ENCODE data around the gene SLC43A2.
A peak's percentile ranks its signal among the peaks of the same experiment; 100 is the strongest.
"Not testable (repeated sequence)": the region's sequence is repeated elsewhere in the genome, so short reads cannot be mapped to it uniquely, and the experiment has no call there.

SLC43A2 gene
- total RNA-seq = 1.3 to 3.8 (median 3.7) reads per million in 4 donors

DNA sequence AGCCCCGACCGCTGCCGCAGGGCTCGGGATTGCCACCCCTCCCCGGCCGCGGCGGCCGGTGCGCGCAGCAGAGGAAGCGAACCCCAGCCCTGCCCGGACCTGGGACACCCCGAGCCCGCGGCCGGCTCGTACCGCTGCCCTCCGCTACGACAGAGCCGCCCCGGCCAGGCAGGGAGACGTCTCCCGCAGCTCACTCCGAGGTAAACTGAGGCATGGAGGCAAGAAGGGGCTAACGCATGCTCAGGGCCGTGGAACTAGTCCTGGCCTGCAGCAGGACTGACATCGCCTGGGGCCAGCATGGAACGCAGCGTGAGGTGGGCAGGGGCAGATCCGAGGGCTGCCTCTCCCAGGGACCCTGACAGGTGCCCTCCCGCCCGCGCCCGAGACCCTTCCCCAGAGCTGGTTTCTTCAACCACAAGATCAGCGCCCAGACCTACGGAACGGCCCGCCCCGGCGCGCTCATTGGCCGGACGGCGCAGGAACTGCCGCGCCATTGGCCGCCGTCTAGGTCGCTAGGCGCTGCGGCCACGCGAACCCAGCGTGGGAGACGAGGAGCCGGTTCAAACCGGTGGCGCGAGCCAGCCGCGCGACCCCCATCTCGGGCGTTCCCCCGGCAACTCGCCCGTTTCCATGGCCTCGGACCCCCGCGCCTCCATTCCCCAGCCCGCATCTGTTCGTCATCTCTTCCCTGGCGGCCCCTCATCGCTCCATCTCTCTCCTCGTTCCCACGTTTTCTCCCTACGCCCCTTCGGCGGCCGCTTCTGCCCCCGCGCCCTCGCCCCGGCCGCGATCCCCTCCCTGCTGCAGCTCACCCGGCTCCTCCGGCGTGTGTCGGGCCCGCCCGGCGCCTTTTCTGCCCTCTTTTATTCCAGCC lies at the start of gene SLC43A2:
Gene SLC43A2 (minus strand): TSS at position 853 of the 874 bp plus-strand sequence. CDS start 960 bp downstream, outside the sequence.
- peak; percentile 45 to 70 (median 66) for DNase-seq

DNA sequence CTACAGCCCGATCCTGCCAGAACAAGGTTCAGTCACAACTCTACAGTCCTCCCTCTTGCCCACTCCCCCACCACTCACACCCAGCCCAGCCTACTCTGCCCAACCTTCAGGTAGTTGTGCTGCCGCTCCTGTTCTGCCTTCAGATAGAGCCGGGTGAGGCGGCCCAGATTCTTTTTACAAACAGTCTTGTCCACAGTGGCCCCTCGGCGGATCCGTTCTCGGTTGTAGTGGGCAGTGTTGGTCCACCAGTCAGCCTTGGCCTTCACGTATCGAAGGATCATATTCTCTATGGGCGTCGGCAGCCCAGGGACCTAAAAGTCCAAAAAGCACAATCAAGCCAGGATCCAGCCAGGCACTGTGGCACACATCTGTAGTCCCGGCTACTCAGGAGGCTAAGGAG lies 47.8 kb upstream of the SLC43A2 start:
- DNase-seq = no peak

DNA sequence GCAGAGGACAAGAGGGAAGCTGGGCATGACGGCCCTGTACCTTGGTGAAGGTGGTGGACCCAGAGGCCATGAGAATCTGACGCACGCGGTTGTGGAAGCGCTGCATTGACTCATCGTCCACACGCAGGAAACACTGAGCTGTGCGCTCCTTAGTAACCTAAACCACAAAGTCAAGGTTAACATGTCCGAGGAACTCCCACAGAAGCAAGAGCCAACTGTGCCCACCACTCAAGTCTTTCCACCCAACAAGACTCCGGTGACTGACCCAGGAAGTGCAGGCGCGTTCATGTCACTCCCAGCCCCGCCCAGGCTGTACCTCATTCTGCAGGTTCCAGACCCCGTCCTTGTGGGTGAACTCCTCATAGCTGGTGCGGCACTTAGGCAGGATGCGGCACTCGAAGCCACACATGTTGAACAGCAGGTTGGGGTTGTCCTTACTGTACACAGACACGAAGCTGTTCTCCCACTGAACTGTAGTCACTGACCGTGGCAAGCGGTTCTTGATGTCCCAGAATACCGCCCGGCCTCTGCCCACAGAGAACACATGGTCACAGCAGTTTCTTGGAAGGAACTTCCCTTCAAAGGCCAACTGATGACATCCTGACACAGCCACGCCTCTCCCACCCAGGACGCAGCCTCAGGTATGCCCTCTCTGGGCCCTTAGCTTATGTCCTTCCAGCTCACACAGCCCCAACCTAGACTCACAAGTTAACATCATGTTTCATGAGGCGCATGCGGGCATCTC lies 44.6 kb upstream of the SLC43A2 start:
- DNase-seq = peak in 1 of 5 donors; percentile 21

DNA sequence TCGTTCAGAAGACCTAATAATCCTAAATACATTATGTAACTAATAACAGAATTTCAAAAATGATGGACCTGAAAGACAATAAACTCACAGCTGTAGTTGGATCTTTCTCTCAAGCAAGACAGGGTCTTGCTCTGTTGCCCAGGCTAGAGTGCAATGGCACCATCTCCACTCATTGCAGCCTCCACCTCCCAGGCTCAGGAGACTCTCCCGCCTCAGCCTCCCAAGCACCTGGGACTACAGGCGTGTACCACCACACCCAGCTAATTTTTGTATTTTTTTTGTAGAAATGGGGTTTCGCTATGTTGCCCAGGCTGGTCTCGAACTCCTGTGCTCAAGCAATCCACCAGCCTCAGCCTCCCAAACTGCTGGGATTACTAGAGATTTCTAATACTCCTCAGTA lies 35.3 kb upstream of the SLC43A2 start:
- not testable (repeated sequence) for DNase-seq

DNA sequence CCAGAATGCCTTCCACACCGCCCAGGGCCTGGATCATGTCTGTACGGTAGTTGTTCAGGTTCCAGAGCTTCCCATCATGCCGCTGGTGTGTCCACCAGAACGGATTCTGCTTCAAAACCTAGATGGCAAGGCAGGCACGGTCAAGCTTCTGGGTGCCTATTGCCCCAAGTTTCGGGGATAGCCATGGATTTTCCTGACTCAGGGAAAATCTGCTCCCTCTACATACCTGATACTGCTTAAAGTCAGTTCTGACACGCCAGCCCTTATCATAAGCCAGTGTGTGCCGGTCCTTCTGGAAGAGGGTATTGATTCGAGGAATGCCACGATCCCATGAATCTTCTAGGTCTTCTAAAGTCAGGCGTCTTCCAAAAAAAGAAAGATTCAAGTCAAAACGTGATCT lies 32.4 kb upstream of the SLC43A2 start:
- DNase-seq = no peak

DNA sequence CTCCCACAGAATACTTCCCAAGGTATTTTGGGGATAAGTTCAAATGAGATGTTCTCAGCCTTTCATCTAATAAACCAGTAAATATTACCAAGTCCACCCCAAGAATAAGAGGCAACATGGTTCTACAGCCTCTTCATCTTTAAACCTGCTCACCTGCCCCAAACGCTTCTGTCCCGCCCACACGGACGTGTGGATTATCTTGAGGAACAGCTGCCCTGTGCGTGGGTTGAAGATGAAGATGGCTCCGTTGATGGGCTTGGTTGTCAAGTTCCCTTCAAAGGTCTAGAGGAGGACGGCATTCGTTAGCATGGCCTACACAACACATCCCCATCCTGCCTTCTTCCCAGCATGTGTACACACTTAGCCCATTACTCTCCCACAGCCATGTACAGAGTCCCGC lies 29.5 kb upstream of the SLC43A2 start:
- DNase-seq = no peak

DNA sequence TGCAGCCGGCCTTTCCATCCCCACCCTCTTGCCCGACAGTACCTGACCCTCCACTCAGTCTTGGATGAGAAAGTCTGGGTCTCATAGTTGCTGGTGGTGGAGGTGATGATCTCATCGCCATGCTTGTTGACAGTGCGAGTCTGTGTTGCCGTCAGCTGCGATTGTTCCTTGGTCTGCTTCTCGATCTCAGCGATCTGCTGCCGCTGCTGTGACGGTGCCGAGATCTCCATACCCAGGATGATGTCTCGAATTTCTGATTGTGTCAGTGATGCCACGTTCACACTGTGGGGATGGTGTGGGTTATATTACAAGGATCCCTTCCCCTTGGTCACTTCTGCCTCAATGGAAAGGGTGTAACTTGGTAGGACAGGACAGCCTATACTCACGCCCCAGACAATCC lies 25.1 kb upstream of the SLC43A2 start:
- DNase-seq = no peak

DNA sequence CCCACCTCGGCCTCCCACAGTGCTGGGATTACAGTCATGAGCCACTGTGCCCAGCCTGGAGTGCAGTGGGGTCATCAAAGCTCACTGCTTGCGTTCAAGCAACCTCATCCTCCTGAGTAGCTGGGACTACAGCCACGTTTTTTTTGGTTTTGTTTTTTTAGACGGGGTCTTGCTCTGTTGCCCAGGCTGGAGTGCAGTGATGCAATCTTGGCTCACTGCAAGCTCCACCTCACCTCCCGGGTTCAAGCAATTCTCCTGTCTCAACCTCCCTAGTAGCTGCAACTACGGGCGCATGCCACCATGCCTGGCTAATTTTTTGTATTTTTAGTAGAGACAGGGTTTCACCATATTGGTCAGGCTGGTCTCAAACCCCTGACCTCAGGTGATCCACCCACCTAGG lies 24.2 kb upstream of the SLC43A2 start:
- DNase-seq = not testable (repeated sequence)

DNA sequence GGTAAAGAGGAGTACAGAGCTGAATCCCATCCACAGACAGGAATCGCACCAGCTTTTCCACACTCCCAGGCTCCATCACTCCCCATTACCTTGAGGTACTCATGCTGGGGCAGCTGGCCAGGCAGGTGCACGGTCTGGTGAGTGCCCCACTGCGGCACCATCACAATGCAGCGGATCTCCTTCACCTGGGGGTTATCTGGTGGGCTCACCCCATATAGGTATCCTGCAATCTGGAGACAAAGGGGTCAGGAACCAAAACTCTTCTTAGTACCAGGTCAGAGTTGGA lies 22.9 kb upstream of the SLC43A2 start:
- DNase-seq = no peak

DNA sequence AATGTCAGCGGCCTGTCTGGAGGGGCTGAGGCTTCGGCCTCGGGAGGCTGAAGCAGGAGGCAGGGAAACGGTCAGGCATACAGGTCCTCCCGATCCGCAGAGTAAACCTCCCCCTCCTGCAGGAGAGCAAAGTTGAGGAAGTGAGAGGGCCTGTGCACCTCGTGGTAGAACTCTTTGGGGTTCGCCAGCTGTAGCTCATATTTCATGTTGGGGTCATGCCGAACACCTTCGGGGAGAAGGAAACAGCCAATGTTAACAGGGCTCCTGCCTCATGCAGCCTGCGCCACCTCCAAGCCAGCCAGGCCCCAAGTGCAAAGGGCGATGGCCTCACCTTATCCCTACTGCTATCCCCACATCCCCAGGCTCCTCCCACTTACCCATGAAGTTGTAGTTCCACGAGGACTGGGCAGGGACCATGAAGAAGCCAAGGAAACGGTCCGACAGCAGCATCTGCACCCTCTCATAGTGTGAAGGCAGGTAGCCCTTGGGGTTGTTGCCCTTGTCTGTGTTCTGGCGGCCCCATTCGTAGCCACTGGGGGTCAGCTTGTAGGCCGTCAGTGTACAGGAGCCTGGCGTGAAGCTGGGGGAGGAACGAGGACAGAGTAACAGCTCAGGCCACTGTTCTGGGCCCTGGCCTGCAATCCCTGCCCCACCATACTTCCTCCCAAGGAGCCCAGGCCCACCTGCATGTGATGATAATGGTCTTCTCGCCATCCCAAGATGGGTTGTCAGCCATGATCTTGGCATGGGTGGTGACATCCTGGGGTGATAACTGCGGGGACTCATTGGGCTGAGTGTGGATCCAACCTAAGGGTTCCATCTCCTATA lies 22.3 kb upstream of the SLC43A2 start:
- no peak for DNase-seq

DNA sequence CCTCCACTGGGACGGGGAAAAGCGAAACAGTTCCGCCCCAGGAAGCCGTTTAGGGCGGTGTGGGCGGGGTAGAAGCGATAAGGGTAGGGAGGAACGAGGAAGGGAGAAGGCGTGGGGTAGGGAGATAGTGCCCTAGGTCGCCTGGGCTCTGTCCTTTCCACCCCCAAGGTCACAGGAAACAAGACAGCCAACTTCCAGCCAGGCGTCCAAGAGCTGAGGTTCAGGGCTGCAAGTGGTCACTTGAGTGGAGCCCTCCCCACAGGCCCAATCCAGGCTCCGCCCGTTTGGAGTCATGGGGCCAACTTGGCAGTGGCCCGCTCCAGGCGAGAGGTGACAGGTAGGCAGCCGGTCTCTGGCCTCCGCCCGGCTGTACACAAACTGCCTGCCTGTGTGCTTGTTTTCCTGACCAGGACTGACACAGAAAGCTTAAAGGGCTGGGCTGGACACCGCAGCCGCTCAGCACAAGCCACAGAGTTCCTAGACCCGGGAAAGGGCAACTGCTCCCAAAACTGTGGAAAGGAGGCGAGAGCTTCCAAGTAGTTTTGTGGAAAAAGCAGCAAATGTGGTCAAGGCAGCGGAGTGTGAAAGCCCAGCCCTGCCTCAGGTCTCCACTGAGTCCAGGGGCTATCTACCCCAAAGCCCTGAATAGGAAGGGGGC lies 21.3 kb upstream of the SLC43A2 start, which contains the start of gene RILP:
Gene RILP (minus strand): TSS at position 23 of the 658 bp plus-strand sequence. CDS start 62 bp downstream, outside the sequence.
- no peak for DNase-seq

DNA sequence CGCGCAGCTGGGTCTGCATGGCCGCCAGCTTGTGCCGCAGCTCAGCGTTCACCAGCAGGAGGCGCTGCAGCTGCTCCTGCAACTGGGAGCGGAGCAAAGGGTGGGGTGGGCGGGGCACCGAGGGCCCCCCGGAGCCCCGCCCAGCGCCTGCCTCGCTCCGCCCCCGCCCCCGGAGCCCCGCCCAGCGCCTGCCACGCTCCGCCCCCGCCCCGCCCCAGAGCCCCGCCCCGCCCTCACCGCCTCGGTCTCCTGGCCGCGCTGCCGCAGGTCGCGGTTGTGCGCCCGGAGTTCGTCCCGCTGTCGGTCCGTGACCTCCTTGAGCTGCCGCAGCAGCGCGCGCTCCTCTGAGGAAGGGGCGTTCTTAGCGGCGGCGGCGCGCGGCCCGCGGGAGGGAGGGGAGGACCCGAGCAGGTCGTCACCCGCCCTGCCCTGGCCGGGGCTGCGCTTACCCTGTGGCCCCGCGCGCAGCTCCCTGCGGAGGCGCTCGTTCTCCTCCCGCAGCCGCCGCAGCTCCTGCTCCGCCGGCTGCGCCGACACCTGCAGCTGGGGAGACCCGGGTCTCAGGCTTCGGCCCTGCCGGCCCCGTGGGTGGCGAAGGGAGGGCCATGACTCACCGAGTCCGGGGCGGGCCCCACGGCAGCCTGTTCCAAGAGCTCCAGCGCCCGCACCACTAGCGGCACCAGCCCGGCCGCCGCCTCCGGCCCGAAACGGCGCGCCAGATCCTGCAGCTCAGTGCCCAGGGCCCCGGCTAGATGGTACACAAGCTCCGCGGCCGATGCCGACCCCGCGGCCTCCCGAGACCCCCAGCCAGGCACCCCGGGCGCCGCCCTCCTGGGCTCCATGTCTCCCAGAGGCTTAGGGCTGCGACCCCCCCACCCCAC lies 20.6 kb upstream of the SLC43A2 start:
- DNase-seq = peak; percentile 91 to 96 (median 94)

DNA sequence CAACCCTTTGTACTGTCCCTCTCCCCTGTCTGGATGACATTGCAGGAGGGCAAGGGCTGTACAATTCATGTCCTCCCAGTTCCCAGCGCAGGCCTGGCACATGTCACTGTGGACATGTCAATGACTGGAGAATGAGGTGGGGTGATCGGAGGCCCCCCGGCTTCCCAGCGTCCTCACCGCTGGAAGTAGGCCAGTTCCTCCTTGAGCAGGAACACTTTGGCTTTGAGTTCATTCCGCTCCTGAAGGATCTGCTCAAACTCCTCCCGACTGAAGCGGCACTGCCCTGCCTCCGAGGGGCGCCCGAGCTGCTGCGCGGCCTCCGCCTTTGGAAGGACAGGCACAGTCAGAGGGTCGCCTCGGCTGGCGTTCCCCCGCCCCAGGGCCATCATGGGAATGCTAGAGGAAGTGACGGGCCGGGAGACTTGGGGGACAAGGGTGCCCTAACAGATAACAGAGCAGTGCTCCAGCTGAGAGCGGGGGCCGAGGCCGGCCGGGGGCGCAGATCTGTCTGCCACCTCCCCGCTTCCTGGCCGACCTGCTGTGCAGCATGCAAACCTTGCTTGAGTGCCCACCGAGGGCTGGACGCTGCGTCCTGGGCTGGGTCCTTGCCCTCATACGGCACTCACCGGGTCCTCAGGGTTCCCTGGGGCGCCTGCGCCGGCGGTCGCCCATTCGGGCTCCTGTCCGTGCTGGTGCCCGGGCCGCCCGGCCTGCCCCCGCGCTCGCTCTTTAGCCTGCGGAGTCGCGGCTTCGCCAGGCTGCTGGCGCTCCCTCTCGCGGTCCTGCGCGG lies 19.7 kb upstream of the SLC43A2 start:
- no peak for DNase-seq

DNA sequence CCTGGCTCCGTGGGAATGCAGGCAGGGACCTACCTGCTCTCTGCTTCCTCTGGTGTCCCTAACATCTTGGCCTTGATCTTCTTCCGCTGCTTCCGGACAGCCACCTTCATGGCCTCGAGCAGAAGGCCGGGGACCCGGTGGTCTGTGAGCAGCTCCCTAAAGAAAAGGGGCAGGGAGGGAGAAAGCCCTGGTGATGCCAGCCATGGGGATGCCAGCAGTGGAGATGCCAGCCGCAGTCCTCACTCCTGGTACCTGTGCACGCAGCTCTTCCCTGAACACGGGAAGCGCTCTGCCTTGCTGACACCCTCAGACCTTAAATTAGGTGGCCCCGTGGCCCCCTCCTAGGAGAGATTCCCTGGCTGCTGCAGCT lies 19.2 kb upstream of the SLC43A2 start:
- no peak for DNase-seq

DNA sequence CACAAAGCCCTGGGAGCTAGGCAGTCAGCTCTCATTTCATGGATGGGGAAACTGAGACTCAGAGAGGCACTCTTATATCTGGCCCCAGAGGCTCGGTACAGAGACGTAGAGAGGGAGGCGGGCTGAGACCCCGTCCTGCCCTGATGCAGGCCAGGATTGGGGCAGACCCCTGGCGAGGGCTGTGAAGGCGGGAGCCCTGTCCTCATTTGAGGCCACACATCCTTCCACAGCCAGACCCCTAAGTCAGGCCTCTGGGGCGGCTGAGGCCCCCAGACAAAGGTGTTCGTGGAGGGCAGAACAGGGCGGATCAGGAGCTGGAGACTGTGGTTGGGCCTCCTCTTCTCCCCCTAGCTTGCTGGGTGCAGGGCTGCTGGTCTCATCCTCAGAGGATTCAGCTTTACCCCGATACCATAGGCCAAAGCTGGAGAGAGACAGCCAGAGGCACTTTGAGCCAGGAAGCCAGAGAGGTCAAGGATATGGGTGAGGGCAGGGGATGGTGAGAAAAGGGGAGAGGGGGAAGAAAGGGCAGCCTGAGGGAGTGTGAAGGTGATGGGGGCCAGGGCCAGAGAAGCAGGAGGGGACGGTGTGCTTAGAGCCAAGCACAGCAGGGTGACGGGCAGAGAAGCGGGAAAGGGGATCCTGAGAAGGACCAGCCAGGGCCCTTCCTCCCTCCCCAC lies 17.7 kb upstream of the SLC43A2 start:
- DNase-seq = no peak

DNA sequence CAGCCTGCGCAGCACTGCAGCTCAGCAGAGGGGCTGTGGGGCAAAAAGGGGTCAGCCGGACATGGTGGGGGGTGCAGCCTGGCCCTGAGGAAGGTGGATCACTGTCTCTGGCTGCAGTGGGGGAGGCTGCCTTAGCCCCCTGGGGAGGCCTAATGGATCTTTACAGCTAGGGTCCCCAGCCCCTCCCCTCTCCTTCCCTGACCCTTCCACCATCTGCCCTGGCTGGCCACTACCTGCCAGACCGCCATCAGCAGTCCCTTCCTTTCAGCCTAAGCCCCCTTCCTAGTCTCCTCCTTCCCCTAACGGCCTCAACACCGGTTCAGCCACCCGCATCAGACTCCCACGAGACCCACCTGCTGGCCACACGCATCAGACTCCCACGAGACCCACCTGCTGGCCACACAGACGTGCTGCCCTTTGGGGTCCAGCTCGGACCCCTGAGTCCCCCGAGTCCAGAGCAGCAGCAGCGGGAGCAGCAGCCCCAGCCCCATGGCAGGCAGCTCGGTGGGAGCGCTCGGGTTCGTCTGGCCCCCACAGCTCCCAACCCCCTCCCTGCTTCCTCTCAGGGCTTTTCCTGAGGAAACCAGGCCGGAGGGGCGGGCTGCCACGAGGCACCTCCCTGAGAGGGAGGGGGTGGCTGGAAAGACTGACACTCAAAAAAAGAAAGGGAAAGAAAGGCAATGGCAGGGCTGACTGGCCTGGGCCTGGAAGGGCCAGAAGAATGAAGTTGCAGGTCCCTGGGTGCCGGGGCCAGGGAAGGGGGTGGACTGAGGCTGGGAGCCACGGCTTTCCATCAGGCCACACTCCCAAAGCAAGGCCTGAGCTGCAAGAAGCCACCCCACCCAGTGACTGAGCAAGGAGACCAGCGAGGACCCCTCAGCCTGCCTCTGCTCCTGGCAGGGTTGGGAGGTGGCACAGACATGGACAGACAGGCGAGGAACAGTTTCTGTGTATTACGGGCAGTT lies 16.9 kb upstream of the SLC43A2 start, which contains the start of gene SCARF1:
Gene SCARF1 (minus strand): TSS at position 526 of the 965 bp plus-strand sequence. CDS start 35 bp downstream, at position 491.
- no peak for DNase-seq

DNA sequence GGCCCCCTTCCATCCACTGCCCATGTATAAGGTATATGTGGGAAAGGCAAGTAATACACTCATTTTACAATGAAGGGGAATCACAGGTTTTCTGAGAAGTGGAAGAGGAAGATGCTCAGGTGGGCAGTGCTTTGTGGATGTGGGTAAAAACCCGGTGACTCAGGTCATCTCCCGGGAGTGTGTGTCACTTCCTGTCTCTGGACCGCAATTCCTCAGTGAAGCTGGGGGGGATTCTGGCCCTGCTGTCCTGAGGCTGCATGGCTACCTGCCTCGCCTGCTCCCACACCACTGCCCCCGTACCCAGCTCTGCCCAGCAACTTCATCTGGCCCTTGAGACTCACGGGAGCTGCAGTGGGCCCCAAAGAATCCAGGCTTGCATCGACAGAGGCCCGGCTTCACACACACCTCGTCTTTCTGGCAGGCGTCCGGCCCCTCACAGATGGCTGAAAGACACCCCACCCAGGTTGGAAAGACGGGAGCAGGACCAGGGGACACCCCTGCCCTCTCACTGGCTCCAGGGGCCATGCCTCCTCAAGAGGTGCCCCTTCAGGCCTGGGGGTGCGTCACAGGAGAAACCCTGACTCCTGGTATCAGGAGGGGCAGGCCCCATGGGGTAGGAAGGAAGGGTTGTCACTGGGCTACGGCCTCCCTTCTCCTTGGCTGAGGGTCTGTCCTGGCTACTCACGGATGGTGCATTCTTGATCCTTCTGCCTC lies 16.0 kb upstream of the SLC43A2 start:
- DNase-seq = peak in 1 of 5 donors; percentile 34

DNA sequence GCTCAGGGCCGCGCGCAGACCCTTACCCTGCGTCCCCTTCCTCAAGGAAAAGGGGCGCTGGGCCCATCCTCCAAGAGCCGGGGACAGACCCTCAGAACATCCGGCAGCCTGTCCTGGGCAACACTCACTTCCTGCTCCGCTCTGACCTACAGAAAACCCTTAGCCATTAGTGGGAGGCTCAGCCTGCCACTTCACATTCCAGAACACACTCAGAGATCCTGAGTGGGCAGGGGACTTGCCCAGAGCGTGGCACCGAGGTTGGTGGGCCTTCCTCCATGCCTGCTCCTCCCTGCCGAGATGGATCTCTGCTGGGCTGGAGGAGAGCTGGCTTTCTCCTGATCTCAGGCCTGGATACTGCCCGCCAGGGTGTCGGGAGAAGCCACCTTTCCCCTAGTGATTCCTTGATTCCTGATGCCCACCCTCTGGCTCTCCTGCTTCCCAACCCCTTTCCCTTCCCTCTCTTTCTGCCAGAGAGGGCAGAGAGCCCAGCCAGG lies 15.4 kb upstream of the SLC43A2 start:
- no peak for DNase-seq
